Germinal center (tissue), 1 donor: ENCODE results near the gene FMN1.

Experiments
- DNase-seq: peaks from one replicate; pipeline ENCODE4 v3.0.0; 2012; ENCODE audit warnings: mixed read lengths, low spot score

FMN1 gene, protein sequence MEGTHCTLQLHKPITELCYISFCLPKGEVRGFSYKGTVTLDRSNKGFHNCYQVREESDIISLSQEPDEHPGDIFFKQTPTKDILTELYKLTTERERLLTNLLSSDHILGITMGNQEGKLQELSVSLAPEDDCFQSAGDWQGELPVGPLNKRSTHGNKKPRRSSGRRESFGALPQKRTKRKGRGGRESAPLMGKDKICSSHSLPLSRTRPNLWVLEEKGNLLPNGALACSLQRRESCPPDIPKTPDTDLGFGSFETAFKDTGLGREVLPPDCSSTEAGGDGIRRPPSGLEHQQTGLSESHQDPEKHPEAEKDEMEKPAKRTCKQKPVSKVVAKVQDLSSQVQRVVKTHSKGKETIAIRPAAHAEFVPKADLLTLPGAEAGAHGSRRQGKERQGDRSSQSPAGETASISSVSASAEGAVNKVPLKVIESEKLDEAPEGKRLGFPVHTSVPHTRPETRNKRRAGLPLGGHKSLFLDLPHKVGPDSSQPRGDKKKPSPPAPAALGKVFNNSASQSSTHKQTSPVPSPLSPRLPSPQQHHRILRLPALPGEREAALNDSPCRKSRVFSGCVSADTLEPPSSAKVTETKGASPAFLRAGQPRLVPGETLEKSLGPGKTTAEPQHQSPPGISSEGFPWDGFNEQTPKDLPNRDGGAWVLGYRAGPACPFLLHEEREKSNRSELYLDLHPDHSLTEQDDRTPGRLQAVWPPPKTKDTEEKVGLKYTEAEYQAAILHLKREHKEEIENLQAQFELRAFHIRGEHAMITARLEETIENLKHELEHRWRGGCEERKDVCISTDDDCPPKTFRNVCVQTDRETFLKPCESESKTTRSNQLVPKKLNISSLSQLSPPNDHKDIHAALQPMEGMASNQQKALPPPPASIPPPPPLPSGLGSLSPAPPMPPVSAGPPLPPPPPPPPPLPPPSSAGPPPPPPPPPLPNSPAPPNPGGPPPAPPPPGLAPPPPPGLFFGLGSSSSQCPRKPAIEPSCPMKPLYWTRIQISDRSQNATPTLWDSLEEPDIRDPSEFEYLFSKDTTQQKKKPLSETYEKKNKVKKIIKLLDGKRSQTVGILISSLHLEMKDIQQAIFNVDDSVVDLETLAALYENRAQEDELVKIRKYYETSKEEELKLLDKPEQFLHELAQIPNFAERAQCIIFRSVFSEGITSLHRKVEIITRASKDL (N-terminal part only)

DNA sequence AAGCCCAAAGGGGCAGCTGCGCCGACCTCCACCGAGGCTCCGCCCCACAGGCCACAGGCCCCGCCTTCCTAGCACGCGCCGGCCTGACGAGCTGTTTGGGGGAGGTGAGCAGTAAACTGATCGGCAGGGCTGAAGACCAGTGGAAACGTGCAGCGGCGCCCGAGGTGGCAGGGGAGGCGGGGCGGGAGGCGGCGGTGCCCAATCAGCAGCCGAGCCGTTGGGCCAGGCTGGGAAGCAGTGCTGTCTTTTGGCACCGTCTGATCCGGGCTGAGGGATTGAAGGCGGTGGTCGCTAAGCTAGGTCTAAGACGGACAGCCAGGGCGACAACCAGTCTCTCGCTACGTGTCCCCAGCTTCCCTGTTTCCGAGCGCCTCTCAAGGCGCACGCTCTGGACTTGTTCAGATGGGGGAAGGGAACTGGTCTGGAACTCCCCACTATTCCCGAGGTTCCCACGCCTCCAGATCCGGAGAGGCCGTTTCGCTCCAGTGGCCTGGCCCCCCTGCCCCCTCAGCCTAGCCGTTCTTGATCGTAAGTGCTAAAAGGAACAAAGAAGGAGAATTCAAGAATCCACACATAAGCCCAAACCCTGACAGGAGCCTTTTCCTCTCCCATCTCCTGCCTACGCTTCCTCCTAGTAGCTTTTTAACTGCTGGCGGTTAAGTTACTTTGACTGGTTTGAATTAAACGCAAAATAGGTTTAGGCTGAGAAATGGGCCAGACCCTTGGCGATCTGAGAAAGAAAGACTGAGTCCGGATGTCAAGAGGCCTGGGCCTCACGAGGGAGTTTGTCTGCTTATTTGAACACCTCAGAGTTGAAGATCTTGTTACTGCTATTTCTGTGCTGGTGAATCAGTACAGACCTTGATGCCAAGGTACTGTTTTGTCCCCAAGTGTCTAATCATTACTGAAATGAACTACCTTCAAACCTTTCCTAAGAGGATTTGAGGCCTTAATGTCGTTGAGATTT, at the start of gene FMN1:
Gene FMN1 (minus strand): TSS at position 11 of the 967 bp plus-strand sequence. CDS start 39,800 bp downstream, outside the sequence.
- DNase-seq, result peak; percentile 93

DNA sequence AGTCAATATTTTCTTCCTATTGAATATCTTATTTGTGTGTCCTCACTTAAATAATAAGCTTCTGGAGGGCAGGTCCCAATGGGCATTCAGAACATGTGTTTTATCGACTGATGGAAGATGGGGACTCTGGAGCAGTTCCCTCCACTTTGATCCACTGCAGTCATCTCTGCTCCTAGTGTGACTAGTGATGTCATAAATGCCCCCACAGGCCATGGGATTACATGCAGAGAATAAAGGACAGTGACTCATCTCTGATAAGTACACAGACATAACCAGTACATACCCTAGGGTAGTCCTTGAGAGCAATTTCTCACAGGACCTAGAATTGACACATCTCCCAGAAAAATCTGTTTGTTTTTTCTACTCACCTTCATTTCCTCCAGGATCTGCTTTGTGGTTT, 49.4 kb upstream of the FMN1 start:
- DNase-seq, result no peak

DNA sequence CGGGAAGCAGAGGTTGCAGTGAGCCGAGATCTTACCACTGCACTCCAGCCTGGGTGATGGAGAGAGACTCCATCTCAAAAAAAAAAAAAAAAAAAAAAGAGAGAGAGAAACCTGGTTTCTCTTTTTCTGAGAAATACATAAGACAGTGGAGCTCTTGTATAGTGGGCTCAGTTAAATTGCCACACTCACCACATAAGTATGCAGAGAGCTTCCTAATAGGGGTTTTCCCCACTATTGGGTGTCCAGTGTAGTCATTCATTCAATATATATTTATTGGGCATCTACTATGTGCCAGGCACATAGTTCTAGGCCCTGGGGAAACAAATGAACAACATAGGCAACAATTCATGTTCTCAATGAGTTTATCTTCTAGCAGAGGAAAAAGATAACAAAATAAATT, 48.9 kb upstream of the FMN1 start:
- DNase-seq, result no peak

DNA sequence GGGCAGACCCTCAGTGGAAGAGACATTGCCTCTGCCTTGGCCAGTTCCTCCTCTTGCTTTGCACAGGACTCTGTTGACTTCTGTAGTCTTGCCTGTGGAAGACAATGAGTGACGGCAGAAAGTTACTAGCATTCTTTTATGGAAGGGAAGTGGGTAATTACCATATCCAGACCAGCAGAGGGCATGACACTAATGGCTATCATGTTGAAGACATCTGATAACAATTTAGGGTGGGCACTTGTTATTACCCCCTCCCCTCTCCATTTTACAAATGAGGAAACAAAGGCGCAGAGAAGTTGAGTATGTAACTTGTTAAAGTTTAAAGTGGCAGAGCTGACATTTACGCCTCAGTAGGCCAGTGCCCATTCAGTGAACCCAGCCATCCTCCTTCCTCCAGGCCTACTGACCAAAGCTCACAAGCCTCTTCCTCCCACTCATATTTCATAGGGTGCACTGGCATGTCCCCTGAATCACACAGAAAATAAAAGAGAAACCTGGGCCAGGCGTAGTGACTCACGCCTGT, 48.2 kb upstream of the FMN1 start:
- peak; percentile 15 for DNase-seq

DNA sequence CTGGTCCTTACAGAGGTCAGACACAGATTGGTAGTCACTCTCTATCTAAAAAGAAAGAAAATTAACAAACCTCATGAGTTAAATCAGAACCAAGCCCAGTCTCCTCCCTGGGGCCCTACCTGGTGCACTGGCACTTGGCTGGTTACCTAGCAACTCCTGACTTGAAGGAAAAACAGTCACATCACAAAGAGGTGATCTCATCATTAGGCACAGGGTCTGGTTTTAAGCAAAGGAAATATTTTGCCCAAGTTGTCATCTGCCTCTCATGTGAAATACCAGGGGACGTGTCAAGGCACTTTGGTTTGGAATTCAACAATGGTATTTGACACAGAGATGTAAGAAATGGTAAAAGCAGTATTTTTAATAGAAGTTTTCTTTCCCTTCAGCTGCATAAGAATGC, 47.7 kb upstream of the FMN1 start:
- no peak for DNase-seq

DNA sequence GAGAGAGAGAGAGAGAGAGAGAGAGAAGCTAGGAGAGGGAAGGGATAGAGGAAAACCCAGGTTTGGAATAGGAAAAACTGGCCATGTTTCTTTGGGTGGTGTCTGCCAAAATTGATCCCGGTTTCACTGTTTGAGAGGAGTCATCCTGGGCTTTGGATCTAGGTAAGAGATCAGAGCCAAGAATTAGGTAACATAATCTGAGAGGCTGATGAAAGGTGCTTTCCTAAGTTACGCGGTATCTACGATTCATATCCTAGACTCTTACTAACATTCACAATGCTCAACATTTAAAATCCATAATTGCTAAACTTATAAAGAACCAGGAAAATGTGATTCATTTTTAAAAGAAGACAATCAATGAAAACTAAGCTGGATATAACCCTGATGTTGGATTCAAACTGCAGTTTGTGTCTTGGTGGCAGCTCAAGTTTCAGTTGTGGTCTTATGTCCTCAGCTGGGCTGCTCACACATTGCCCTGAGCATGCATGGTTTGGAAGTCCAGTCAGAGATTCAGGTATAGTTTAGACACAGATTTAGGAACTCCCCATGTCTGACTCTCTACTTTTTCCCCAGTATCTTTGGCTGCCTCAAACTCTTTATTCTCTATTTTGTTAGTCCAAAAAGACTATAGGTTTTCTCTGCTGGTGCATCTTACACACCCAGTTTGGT, 42.5 kb upstream of the FMN1 start:
- no peak for DNase-seq

DNA sequence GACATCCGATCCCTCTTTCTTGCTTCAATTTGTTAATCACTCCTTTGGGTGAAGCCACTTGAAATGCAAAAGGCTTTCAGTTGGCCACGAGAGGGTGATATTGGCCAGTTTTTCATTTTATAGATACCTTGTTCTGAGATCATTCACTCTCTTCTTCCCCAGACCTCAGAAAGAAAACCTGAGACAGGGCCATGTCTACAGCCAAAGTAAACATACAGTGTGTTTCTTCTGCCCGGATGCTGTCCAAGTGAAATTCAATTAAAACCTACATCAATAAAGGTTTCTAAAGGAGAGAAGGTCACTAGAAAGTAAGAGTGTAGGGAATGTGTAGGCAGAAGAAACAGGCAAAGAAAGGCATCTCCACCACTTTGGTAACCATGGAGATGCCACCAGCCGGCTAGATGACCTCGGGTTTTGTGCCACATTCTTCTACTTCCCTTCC, 39.5 kb upstream of the FMN1 start:
- DNase-seq, result no peak

DNA sequence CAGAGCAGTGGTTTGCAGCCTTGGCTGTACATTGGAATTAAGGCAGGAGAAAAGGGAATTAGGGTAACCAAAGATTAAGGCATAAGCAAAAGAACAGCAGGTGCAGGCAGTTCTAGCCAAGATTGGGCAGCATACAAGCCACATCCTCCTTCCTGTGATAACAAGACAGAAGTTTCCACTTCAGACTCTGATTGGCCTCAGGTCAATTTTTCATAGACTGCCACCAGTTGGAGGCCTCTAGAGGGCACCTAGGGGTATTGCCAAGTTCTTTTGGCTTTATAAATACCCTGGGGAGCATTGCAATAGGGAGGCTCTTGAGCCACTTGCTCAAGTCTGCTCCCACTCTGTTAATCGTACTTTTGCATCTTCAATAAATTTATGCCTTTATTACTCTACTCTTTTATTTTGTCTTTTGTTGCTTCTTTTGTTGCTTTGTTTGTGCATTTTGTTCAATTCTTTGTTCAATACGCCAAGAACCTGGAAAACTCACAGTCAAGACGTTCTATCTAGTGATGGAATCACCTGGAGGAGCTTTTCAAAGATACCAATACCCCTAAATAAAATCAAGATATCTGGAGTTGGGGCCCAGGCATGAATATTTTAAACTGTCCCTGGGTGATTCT, 32.2 kb upstream of the FMN1 start:
- peak; percentile 57 for DNase-seq

DNA sequence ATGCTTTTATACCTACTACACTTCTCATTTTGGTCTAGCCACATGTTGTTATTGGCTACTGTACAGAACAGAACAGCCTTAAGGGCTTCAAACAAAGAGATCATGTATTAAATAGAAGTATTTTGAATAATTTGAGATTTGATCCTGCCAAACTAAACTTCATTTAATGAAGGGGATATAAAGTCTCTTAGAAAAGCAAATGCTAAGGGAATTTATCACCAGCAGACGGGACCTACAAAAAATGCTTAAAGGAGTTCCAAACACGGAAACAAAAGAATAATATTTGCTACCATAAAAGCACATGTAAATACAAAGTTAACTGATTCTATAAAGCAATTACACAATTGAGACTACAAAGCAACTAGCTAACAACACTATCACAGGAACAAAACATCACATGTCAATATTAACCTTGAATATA, 23.6 kb upstream of the FMN1 start:
- no peak for DNase-seq

DNA sequence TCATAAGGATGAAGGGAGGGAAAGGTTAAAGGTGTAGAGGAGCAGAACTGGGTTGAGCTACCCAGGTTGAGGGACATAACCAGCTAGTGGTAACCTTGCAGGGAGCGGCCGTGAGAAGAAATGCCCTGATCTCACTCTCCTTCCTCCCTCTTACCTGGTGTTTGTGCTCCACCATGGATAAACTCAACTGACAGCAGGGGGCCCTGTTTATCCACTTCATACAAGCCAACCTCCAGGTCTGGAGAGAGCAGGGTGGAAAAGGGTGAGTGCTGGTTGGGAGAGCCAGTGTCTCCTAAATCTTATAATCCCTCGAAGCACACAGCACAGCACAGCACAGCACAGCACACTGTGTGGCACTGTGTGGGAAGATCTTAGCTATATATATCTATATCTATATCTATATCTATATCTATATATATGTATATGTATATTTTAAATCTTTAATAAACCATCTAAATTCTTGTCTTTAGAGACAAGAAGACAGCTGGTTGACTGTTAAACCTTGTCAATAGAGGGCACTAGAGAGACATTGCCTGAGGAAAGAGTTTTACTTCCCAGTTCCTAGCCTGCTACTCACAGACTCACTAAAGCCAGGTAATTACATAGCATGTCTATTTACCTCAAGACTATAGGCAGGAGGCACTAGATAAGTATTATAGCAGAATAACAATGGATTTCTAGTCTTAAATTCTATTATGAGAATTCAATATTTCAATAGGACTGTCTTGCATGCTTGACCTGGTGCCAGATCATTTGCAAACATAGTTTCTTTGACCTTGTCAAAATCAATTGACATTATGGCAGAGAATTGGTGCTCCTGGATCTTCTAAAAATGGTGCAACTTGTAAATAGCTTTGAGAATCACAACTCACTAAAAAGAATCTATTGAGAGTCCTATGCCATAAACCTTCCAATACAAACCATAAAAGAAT, 21.7 kb upstream of the FMN1 start:
- peak; percentile 47 for DNase-seq

DNA sequence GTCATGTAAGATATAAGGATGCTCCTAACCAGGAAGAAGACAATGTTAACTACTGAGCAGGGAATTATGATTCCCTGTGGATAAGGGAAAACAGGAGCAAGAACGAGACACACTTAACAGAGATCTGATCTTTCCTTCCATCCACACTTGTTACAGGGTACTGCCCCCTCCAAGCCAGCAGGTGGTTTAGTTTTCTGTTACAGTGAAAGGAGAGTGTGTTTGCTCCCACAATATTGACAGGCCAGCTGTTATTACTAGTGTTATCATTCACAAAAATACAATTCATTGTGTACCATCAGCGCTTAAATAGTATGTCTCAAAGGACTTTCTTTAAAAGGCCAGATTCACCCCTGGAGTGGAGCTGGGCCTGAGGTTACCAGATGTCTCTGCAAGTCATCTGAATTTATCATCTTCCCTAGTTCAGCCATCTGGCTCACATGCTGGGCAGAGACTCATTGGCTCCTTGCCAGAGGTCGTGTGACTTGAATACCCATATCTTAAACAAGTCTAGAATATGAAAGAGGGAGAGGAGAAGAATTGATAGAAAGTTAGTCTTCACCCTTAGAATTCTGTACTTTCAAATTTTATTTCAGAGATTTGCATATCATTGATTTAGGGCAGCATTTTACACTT, 16.8 kb upstream of the FMN1 start:
- DNase-seq, result no peak

DNA sequence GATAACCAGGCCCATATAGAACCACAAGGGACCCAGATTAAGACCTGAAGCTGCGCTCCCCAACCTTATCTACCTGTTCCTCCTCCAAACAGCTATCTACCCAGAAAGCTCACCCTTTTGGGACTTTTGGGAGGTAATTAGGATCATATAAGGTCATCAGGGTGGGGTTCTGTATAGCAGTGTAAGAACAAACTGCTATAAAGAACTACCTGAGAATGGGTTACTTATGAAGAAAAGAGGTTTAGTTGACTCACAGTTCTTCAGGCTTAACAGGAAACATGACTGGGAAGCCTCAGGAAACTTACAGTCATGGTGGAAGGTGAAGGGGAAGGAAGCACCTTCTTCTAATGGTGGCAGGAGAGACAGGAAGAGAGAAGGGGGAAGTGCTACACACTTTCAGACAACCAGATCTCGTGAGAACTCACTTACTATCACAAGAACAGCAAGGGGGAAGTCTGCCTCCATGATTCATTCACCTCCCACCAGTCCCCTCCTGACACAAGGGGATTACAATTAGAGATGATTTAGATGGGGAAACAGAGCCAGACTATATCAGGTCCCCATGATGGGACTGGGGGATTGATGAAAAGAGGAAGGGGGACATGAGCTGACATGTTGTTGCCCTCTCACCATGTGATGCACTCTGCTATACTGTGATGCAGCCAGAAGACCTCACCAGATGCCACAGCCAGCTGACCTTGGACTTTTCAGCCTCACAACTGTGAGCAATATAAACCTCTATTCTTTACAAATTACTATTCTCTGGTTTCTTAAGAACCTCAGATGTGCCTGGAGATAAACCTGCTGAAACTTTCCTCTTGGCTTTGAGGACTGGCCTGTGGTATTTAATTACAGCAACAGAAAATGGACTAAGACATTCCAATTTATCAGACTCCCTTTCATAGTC, 15.3 kb upstream of the FMN1 start:
- DNase-seq, result no peak

DNA sequence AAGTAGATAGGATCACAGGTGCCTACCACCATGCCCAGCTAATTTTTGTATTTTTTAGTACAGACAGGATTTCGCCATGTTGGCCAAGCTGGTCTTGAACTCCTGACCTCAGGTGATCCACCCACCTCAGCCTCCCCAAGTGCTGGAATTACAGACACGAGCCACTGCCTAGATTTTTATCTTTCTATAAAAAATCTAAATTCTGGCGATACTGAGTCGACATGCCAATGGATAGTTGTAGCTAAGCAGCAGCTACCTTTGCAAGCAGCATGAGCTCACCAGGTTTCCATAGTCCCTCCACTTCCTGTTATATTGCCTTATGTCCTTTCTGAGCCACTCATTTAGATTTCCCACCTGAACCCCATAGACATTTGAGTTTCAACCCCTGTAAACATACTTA, 13.1 kb upstream of the FMN1 start:
- DNase-seq, result no peak

DNA sequence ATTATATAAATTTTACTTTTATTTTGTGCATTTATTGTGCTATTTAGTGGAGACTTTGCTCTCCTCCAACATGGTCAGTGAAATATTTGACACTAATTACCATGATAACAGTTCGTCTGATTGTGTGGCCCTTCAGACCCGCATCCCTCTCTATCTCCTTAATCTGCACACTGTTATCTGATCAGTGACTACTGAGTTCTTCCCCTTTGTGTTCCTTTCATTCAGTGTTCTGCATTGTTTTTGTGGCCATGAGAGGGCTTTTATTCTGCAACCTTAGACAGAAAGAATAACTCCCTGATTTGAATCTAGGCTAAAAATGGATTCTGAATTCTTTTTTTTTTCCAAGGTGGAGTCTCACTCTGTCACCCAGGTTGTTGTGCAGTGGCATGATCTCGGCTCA, 11.9 kb upstream of the FMN1 start:
- DNase-seq, result no peak

DNA sequence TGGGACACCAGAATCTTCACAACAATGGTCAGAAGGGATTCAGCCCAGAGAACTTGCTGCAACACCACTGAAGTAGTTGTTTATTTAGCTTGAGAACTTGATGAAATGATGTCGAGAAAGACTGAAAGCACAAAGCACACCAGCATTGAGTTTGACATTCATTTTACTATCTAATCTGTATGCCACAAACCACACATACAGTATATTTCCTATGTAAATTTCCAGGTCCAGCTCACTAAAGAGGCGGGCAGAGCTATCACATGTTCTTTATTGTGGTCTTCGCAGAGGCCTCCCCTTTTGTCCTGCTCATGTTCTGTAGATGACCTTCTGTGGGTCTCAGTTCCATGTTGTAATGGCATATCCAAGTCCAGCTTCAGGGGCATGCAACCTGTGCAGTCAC, 10.4 kb upstream of the FMN1 start:
- DNase-seq, result no peak

DNA sequence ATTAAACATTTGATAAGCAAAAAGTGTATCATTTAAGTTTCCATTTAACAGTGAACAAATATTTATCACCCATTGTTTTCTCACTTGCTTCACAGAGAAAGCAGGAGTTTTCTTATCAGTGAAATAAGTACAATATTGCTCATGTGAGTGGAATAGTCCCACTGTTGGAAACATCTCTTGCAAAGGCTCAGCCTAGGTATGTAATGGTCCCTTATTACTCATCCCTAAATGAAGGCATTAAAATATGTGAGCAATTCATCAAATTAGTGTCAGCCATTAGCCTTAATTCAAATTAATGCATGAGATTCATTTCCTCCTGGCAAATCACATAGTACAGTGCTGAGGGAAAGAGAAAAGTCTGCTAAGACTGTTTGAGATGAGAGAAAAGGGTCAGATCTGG, 9.6 kb upstream of the FMN1 start:
- DNase-seq, result no peak

DNA sequence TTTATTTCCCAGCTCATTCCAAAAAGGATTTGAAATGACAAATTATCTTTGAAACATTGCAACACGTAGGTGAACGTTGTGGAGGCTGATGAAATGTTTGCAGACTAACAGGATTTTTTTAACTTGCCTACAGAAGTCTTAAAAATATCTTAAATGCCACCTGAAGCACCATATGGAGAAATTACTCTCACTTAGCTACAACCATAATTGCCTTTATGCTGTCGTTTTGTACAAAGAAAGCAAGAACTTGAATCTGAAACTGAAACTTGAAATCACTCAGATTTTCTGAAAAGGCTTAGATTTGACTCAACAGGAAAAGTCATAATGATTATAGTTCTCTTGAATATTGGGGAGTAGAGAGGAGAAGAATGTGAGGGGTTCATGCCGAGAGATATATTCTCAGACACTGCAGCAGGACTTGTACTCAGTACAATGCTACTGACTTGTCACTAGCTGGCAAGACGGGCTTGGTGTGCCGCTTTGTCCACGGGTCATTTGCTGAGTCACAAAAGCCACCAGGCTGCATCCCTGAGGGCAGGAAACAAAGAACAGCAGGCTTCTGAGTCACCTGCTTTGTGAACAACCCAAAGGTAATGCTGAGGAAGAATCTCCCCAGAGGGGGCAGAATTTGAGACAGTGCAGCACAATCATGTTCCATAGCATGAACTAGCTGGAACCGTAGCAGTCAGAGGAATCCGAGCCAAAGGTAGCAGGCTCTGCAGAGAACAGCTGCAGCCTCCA, 7.1 kb upstream of the FMN1 start:
- DNase-seq, result peak; percentile 30
